OCI-LY3 (cell line): ENCODE results near the gene NEDD4L.

Experiments used
- EZH2phosphoT487 ChIP-seq: fragments of 200-600 bp; shearing (Covaris generic); IDR thresholded peaks from 2 replicates; pipeline ENCODE4 v1.6.1; 2018; ENCODE audit warnings: antibody characterized with exemption, mixed run types, low read depth
- TF ChIP-seq, protein P1 (sequence below): fragments of 200-600, 300-600 bp; sonication (generic); IDR thresholded peaks from 2 replicates; pipeline ENCODE4 v1.5.1; 2014; ENCODE audit warnings: antibody characterized with exemption, low read length, low read depth

DNA sequence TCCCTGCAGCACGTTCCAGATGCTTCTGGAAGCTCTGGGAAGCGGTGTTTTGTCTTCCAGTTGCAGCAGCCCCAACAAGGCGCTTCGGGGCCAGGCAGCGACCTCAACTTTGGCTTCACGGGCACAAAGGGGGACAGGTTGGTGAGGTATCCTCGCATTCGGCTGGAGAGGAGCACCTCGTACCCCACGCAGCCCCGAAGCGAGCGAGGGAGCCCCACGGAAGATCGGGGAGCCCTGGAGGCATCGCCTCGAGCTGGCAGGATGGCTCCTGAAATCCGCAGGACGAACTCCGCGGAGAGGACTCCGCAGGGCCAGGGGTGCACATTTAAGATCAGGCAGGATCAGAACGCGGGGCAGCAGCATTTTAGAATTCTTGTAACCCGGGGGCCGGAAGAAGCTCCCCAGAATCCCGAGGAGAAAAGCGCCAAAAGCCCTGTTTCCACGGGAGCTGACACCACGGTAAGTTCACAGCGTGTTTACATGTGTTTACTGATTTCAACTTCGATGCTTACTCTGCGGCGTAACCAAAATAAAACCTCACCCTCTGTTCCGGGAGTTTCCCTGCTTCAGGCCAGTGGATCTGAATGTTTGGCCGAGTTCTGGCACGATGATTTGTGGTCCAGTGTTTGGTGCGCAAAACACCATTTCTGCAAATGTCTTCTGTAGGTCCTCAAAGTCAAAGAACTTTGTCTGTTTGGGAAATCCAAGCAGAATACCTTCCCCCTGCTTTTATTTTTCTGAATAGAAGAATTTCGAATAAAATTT is 212.5 kb downstream of the NEDD4L start:
- TF ChIP-seq, protein P1, sequence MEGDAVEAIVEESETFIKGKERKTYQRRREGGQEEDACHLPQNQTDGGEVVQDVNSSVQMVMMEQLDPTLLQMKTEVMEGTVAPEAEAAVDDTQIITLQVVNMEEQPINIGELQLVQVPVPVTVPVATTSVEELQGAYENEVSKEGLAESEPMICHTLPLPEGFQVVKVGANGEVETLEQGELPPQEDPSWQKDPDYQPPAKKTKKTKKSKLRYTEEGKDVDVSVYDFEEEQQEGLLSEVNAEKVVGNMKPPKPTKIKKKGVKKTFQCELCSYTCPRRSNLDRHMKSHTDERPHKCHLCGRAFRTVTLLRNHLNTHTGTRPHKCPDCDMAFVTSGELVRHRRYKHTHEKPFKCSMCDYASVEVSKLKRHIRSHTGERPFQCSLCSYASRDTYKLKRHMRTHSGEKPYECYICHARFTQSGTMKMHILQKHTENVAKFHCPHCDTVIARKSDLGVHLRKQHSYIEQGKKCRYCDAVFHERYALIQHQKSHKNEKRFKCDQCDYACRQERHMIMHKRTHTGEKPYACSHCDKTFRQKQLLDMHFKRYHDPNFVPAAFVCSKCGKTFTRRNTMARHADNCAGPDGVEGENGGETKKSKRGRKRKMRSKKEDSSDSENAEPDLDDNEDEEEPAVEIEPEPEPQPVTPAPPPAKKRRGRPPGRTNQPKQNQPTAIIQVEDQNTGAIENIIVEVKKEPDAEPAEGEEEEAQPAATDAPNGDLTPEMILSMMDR = no peak
- no peak for TF ChIP-seq EZH2phosphoT487
